ENCODE data around the gene LYST. TPM values are rescaled to one million over a fixed set of nuclear protein-coding genes. Genes with fewer than 3 reads are reported as not detected.
"Not testable (repeated sequence)": the region's sequence is repeated elsewhere in the genome, so short reads cannot be mapped to it uniquely, and the experiment has no call there.

LYST gene
- total RNA-seq, 1 experiment from 2014 or later, result 7.0 TPM

- DNase-seq, result no peak
- Histone ChIP-seq H3K4me3 (no peak overlapping the region), H3K27me3 (no peaks in the 10 kb centered on the region), H3K36me3 (no peaks in the 10 kb centered on the region), H3K9me3 (no peaks in the 10 kb centered on the region)
Measured at GRCh38 chr1:235817101-235817728, 49.5 kb downstream of the LYST start.

- H3K36me3 ChIP-seq, result no peaks in the 10 kb centered on the region
- H3K9me3 ChIP-seq, result no peaks in the 10 kb centered on the region
- no peaks in the 10 kb centered on the region for H3K27me3 ChIP-seq
- DNase-seq, result no peak
- no peak overlapping the region for H3K4me3 ChIP-seq
Measured at GRCh38 chr1:235809688-235810397, 56.9 kb downstream of the LYST start.

GRCh38 chr1:235808223-235808622, 58.5 kb downstream of the LYST start:
- no peak for DNase-seq
- Histone ChIP-seq H3K4me3 (no peak overlapping the region), H3K36me3 (no peaks in the 10 kb centered on the region), H3K27me3 (no peaks in the 10 kb centered on the region), H3K9me3 (no peaks in the 10 kb centered on the region)

DNA sequence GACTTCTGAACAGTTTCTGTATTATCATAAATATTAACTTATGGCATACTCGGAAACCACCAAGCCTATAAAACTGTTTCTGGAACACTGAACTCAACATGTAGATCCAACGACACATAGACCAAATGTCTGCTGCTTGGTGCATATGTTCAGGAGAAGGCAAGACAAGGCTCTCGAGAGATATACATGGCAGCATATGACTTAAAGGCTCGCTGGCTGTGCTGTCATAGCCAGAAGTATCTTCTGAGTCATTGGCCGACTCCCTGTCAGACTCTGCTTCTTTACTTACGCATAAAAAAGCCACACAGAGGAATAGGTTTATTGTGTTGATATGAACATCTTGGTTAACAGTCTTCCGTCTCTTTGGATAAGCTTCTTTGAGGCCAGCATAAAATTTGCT, 60.6 kb downstream of the LYST start:
- H3K4me3 ChIP-seq, result no peak overlapping the region
- no peaks in the 10 kb centered on the region for H3K27me3 ChIP-seq
- no peaks in the 10 kb centered on the region for H3K9me3 ChIP-seq
- H3K36me3 ChIP-seq, result no peaks in the 10 kb centered on the region
- DNase-seq, result no peak

DNA sequence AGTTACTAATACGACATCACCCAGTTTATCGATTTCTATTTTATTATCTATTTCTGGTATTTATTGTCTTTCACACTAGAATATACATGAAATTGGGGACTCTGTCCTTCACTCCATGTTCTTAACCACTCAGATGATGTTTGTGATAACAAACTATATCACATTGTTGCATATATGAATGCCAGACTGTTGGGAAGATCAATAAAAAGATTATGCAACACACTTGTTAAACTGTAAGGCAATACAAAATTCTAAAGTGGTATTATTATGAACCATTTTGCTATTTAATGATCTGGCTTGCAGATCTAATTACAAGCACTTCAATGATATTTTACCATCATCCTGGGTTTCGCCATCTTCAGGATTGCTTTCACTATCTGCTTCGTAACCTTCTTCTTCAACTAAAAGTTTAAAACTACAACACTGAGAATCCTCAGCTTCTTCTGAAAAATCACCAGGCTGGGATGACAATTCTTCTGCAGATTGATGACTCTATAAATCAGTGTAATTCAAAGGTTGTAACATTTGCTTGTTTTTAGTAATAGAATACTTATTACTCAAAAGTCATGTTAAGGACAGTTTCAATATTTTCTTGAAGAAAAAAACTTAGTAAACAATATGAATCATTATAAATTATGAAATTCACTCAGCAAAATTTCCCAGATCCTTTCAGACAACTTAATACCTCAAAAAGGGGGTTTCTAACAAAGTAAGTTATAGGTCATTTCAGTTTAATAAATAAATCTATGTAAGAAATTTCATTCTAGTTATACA, 63.9 kb downstream of the LYST start:
- no peak for DNase-seq
- Histone ChIP-seq H3K9me3 (no peaks in the 10 kb centered on the region), H3K4me3 (no peak overlapping the region), H3K36me3 (no peaks in the 10 kb centered on the region; the same call in 1 of the 2 replicates), H3K27me3 (no peaks in the 10 kb centered on the region)

- Histone ChIP-seq H3K9me3 (no peaks in the 10 kb centered on the region; the same call in 1 of the 2 replicates), H3K4me3 (no peak overlapping the region), H3K27me3 (no peaks in the 10 kb centered on the region), H3K36me3 (no peaks in the 10 kb centered on the region; the same call in 1 of the 2 replicates)
- no peak for DNase-seq
Measured at GRCh38 chr1:235799264-235799663, 67.4 kb downstream of the LYST start.

DNA sequence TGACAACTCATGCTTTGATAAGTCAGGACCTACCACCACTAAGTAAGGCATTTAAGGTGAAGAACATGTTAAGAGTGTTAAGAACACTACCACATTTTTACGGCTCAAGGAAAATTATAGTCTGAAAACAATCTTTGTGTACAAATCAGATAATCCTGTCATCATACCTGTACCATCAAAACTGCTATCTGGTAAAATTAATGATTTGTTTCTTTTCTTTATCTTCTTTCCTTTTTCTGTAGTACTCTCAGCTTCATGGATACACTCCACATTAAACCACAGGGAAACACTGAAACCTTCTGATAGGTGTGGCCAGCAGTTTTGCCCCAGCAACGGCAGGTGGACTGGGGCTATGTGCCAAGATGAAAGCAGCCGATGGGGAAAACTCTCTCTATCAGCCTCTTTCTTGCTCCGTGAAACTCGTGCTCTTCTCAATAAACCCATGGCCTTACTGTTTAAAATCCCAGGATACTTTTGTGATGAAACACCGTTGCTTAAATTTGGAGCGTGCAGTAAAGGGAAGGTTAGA, 75.1 kb downstream of the LYST start:
- no peak overlapping the region for H3K4me3 ChIP-seq
- peaks cover 7% of the 10 kb centered on the region; the same call in 1 of the 2 replicates for H3K36me3 ChIP-seq
- DNase-seq, result no peak
- no peaks in the 10 kb centered on the region for H3K27me3 ChIP-seq
- no peaks in the 10 kb centered on the region; the same call in 1 of the 2 replicates for H3K9me3 ChIP-seq

GRCh38 chr1:235790123-235790522, 76.6 kb downstream of the LYST start:
- no peak for DNase-seq
- H3K4me3 ChIP-seq, result no peak overlapping the region
- no peaks in the 10 kb centered on the region; the same call in 1 of the 2 replicates for H3K9me3 ChIP-seq
- H3K27me3 ChIP-seq, result no peaks in the 10 kb centered on the region
- H3K36me3 ChIP-seq, result peaks cover 10% of the 10 kb centered on the region

DNA sequence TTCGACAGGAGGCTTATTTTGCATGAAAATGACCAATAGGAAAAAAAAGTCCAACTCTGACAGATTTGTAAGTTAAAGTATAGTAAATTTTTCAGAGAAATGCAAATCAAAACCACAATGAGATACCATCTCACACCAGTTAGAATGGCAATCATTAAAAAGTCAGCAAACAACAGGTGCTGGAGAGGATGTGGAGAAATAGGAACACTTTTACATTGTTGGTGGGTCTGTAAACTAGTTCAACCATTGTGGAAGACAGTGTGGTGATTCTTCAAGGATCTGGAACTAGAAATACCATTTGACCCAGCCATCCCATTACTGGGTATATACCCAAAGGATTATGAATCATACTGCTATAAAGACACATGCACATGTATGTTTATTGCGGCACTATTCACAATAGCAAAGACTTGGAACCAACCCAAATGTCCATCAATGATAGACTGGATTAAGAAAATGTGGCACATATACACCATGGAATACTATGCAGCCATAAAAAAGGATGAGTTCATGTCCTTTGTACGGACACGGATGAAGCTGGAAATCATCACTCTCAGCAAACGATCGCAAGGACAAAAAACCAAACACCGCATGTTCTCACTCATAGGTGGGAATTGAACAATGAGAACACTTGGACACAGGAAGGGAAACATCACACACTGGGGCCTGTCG, 80.3 kb downstream of the LYST start:
- H3K36me3 ChIP-seq, H3K9me3 ChIP-seq, DNase-seq, H3K27me3 ChIP-seq, H3K4me3 ChIP-seq: not testable (repeated sequence)

DNA sequence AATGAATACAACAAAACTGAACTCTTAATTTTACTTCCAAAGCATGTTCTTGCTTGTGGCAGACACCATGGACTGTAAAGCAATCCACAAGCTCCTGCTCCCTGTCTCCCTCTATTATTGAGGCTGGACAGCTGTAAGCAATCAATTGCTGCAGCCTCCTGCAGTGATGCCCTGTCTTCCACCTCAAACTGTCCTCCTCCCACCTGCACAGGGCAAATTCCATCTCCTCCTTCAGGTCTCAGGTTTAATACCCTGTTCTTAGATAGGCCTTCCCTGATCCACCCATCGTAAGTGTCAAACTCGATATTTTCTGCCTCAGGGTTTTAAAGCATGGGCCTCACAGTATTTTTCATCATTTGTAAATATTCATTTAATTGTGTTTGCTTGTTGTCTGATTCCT, 81.8 kb downstream of the LYST start:
- no peaks in the 10 kb centered on the region; the same call in 1 of the 2 replicates for H3K9me3 ChIP-seq
- H3K36me3 ChIP-seq, result peaks cover 5% of the 10 kb centered on the region
- no peak overlapping the region for H3K4me3 ChIP-seq
- H3K27me3 ChIP-seq, result no peaks in the 10 kb centered on the region
- no peak for DNase-seq

GRCh38 chr1:235783148-235783776, 83.4 kb downstream of the LYST start:
- peak; percentile 15 for DNase-seq
- H3K9me3 ChIP-seq, result no peaks in the 10 kb centered on the region; the same call in 1 of the 2 replicates
- H3K4me3 ChIP-seq, result no peak overlapping the region
- no peaks in the 10 kb centered on the region for H3K27me3 ChIP-seq
- H3K36me3 ChIP-seq, result peaks cover 5% of the 10 kb centered on the region

- Histone ChIP-seq H3K9me3 (no peaks in the 10 kb centered on the region; the same call in 1 of the 2 replicates), H3K27me3 (no peaks in the 10 kb centered on the region), H3K4me3 (no peak overlapping the region), H3K36me3 (peaks cover 5% of the 10 kb centered on the region)
- DNase-seq, result no peak
Measured at GRCh38 chr1:235782601-235783000, 84.1 kb downstream of the LYST start.

DNA sequence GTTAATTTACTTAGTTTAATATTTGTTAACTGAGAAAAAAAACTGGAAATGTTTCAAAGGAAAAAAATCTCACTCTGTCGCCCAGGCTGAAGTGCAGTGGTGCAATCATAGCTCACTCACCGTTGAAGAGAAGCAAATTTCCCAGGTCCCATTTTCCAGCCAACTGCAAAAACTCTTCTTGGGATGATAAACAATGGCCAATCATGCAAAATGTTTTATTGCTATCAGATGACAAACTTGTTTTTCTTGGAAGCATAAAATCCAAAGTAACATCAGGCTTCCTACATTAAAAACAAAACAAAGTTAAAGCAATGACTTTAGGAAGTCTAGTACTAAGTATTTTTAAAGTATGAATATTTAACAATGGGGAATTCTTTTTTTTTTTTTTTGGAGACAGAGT, 84.9 kb downstream of the LYST start:
- Histone ChIP-seq H3K9me3 (no peaks in the 10 kb centered on the region), H3K36me3 (peaks cover 3% of the 10 kb centered on the region), H3K27me3 (no peaks in the 10 kb centered on the region), H3K4me3 (no peak overlapping the region)
- no peak for DNase-seq

- Histone ChIP-seq H3K27me3 (no peaks in the 10 kb centered on the region), H3K9me3 (no peaks in the 10 kb centered on the region), H3K36me3 (no peaks in the 10 kb centered on the region), H3K4me3 (no peak overlapping the region)
- DNase-seq, result no peak
Measured at GRCh38 chr1:235779770-235780169, 86.9 kb downstream of the LYST start.

DNA sequence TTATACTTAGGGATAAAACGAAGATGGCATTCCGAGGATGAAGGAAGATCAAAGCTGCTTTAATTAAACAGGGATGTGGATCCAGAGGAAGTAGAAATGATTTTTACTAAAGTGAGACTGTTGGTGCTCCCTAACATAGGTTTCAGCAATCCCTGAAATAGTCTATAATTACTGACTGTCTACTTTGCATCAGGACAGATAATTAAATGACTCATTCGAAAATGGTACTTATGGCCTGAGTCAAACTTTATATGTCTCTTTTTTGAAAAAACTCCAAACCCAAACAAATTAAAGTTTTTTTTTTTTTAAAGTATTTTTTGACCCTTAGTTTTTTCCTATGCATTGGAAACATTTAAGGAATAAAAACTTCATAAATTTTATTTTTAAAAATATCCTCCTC, 90.3 kb downstream of the LYST start:
- no peak for DNase-seq
- H3K4me3 ChIP-seq, result no peak overlapping the region
- no peaks in the 10 kb centered on the region for H3K9me3 ChIP-seq
- no peaks in the 10 kb centered on the region for H3K36me3 ChIP-seq
- H3K27me3 ChIP-seq, result no peaks in the 10 kb centered on the region

GRCh38 chr1:235775246-235775860, 91.4 kb downstream of the LYST start:
- Histone ChIP-seq H3K9me3 (no peaks in the 10 kb centered on the region), H3K36me3 (no peaks in the 10 kb centered on the region), H3K27me3 (no peaks in the 10 kb centered on the region), H3K4me3 (no peak overlapping the region)
- DNase-seq, result no peak

All from MG63 (cell line).